WTC11 (cell line): ENCODE data around the gene SBF2. TPM values are rescaled to one million over a fixed set of nuclear protein-coding genes. Genes with fewer than 3 reads are reported as not detected.

ENCODE experiments used
- ATAC-seq: fragments of 200-7000 bp; cut with Tn5 transposase; 2 replicates; pipeline ENCODE4 v1.10.0; 2021; ENCODE audit warnings: mild to moderate bottlenecking, moderate library complexity
- CTCF ChIA-PET: fragments of 300-600 bp; sonication (Branson Sonifier 250); formaldehyde crosslinking; loops from one replicate; lab custom pipeline; 2021; ENCODE audit warnings: antibody characterized with exemption; lab: Charles Lee
- POLR2A ChIA-PET: fragments of 350-600 bp; sonication (Branson Sonifier 250); formaldehyde crosslinking; loops from one replicate; lab custom pipeline; 2021; ENCODE audit warnings: antibody characterized with exemption; lab: Charles Lee
- DNase-seq: peaks from one replicate; pipeline ENCODE4 v3.0.0; 2021; ENCODE audit warnings: low spot score
- H3K27ac Mint-ChIP-seq: 2 replicates; pipeline ENCODE4 v1.8.0; 2021; ENCODE audit warnings: mixed read lengths
- H3K27me3 Mint-ChIP-seq: 2 replicates; pipeline ENCODE4 v1.8.0; 2021; ENCODE audit warnings: low read depth, mild to moderate bottlenecking, moderate library complexity, mixed read lengths
- H3K36me3 Mint-ChIP-seq: 2 replicates; pipeline ENCODE4 v1.8.0; 2021; ENCODE audit warnings: mixed read lengths
- H3K4me1 Mint-ChIP-seq: 2 replicates; pipeline ENCODE4 v1.8.0; 2022; ENCODE audit warnings: mixed read lengths
- H3K4me3 Mint-ChIP-seq: 2 replicates; pipeline ENCODE4 v1.8.0; 2021; ENCODE audit warnings: mild to moderate bottlenecking, moderate library complexity, mixed read lengths
- H3K9me3 Mint-ChIP-seq: 2 replicates; pipeline ENCODE4 v1.8.0; 2021; ENCODE audit warnings: mixed read lengths
- AFF4 ChIP-seq: sonication (generic); formaldehyde crosslinking; IDR thresholded peaks from 2 replicates; pipeline ENCODE4 v1.8.1; 2023; ENCODE audit warnings: mild to moderate bottlenecking, missing genetic modification reagents, borderline replicate concordance
- ATF3 ChIP-seq: sonication (generic); formaldehyde crosslinking; conservative IDR thresholded peaks from 2 replicates; pipeline ENCODE4 v1.8.1; 2022; ENCODE audit warnings: mild to moderate bottlenecking, missing genetic modification reagents
- CREB1 ChIP-seq: sonication (generic); formaldehyde crosslinking; IDR thresholded peaks from 2 replicates; pipeline ENCODE4 v1.8.0; 2023; ENCODE audit warnings: mild to moderate bottlenecking, missing genetic modification reagents
- FOXP1 ChIP-seq: sonication (generic); formaldehyde crosslinking; IDR thresholded peaks from 2 replicates; pipeline ENCODE4 v1.8.0; 2022; ENCODE audit warnings: missing genetic modification reagents, mild to moderate bottlenecking, moderate library complexity, borderline replicate concordance
- FOXP4 ChIP-seq: sonication (generic); formaldehyde crosslinking; IDR thresholded peaks from 2 replicates; pipeline ENCODE4 v1.8.0; 2022; ENCODE audit warnings: mild to moderate bottlenecking, missing genetic modification reagents
- GABPB1 ChIP-seq: sonication (generic); formaldehyde crosslinking; IDR thresholded peaks from 2 replicates; pipeline ENCODE4 v1.8.1; 2023; ENCODE audit warnings: mild to moderate bottlenecking, missing genetic modification reagents
- IRF2 ChIP-seq: sonication (generic); formaldehyde crosslinking; IDR thresholded peaks from 2 replicates; pipeline ENCODE4 v1.8.0; 2022; ENCODE audit warnings: low read depth, missing genetic modification reagents, borderline replicate concordance
- NFATC4 ChIP-seq: fragments of 250-450 bp; sonication (Bioruptor Pico); IDR thresholded peaks from 2 replicates; pipeline ENCODE4 v1.9.0; 2021; ENCODE audit warnings: mild to moderate bottlenecking
- NFE2L1 ChIP-seq: sonication (generic); formaldehyde crosslinking; IDR thresholded peaks from 2 replicates; pipeline ENCODE4 v1.8.1; 2023; ENCODE audit warnings: missing genetic modification reagents
- NR3C1 ChIP-seq: sonication (generic); formaldehyde crosslinking; conservative IDR thresholded peaks from 2 replicates; pipeline ENCODE4 v1.8.1; 2023; ENCODE audit warnings: low read depth, mild to moderate bottlenecking, missing genetic modification reagents
- RORB ChIP-seq: fragments of 250-450 bp; sonication (Bioruptor Pico); IDR thresholded peaks from 2 replicates; pipeline ENCODE4 v1.9.0; 2021; ENCODE audit warnings: mild to moderate bottlenecking
- SMAD4 ChIP-seq: sonication (generic); formaldehyde crosslinking; IDR thresholded peaks from 2 replicates; pipeline ENCODE4 v1.8.0; 2022; ENCODE audit warnings: mild to moderate bottlenecking, missing genetic modification reagents
- TCF7 ChIP-seq: sonication (generic); formaldehyde crosslinking; IDR thresholded peaks from 2 replicates; pipeline ENCODE4 v1.8.0; 2022; ENCODE audit warnings: mild to moderate bottlenecking, low read depth, missing genetic modification reagents, moderate library complexity
- ZNF121 ChIP-seq: sonication (generic); formaldehyde crosslinking; IDR thresholded peaks from 2 replicates; pipeline ENCODE4 v1.8.0; 2023; ENCODE audit warnings: missing genetic modification reagents
- ZNF219 ChIP-seq: sonication (generic); formaldehyde crosslinking; IDR thresholded peaks from 2 replicates; pipeline ENCODE4 v1.8.0; 2023; ENCODE audit warnings: missing genetic modification reagents, mild to moderate bottlenecking, borderline replicate concordance
- ZNF317 ChIP-seq: sonication (generic); formaldehyde crosslinking; IDR thresholded peaks from 2 replicates; pipeline ENCODE4 v1.8.1; 2023; ENCODE audit warnings: low read depth, mild to moderate bottlenecking, moderate library complexity, missing genetic modification reagents, borderline replicate concordance
- ZNF671 ChIP-seq: fragments of 250-450 bp; sonication (Bioruptor Pico); IDR thresholded peaks from 2 replicates; pipeline ENCODE4 v1.8.0; 2021; ENCODE audit warnings: mild to moderate bottlenecking
- total RNA-seq: library from RNA; stranded (reverse); gene quantifications from 3 replicates; pipeline ENCODE4 v1.2.3, GENCODE V29; 2021
- TF ChIP-seq, protein P1 (sequence below): fragments of 250-450 bp; sonication (Bioruptor Pico); IDR thresholded peaks from 2 replicates; pipeline ENCODE4 v2.1.2; 2022; ENCODE audit warnings: mild to moderate bottlenecking, moderate library complexity
- TF ChIP-seq, protein P2 (sequence below): sonication (generic); formaldehyde crosslinking; IDR thresholded peaks from 2 replicates; pipeline ENCODE4 v1.8.0; 2023; ENCODE audit warnings: missing genetic modification reagents
- TF ChIP-seq, protein P3 (sequence below): sonication (generic); formaldehyde crosslinking; IDR thresholded peaks from 2 replicates; pipeline ENCODE4 v1.8.1; 2022; ENCODE audit warnings: mild to moderate bottlenecking, moderate library complexity, missing genetic modification reagents

The SBF2 gene
- total RNA-seq, 1 experiment from 2014 or later: 47.6 TPM

- Mint-ChIP-seq H3K27ac (peak overlapping the region; percentile 47; the same call in 1 of the 2 replicates), H3K4me3 (no peak overlapping the region), H3K9me3 (peaks cover 7% of the 10 kb centered on the region), H3K36me3 (no peaks in the 10 kb centered on the region; the same call in 1 of the 2 replicates), H3K4me1 (peaks cover 61% of the 10 kb centered on the region), H3K27me3 (no peaks in the 10 kb centered on the region)
- TF ChIP-seq FOXP1 (CRISPR knock-in tag) (no peak), AFF4 (CRISPR knock-in tag) (no peak), NFE2L1 (CRISPR knock-in tag) (no peak), ZNF121 (no peak), ZNF219 (CRISPR knock-in tag) (no peak), CREB1 (CRISPR knock-in tag) (no peak), GABPB1 (CRISPR knock-in tag) (no peak), FOXP4 (CRISPR knock-in tag) (no peak), ZNF671 (no peak), NR3C1 (no peak), NFATC4 (CRISPR knock-in tag) (no peak), TCF7 (CRISPR knock-in tag) (no peak), ATF3 (CRISPR knock-in tag) (no peak), IRF2 (CRISPR knock-in tag) (no peak), RORB (CRISPR knock-in tag) (no peak), ZNF317 (CRISPR knock-in tag) (no peak), SMAD4 (CRISPR knock-in tag) (no peak)
- TF ChIP-seq, protein P1, sequence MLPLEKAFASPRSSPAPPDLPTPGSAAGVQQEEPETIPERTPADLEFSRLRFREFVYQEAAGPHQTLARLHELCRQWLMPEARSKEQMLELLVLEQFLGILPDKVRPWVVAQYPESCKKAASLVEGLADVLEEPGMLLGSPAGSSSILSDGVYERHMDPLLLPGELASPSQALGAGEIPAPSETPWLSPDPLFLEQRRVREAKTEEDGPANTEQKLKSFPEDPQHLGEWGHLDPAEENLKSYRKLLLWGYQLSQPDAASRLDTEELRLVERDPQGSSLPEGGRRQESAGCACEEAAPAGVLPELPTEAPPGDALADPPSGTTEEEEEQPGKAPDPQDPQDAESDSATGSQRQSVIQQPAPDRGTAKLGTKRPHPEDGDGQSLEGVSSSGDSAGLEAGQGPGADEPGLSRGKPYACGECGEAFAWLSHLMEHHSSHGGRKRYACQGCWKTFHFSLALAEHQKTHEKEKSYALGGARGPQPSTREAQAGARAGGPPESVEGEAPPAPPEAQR (CRISPR knock-in tag): no peak
- TF ChIP-seq, protein P2, sequence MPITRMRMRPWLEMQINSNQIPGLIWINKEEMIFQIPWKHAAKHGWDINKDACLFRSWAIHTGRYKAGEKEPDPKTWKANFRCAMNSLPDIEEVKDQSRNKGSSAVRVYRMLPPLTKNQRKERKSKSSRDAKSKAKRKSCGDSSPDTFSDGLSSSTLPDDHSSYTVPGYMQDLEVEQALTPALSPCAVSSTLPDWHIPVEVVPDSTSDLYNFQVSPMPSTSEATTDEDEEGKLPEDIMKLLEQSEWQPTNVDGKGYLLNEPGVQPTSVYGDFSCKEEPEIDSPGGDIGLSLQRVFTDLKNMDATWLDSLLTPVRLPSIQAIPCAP (CRISPR knock-in tag): no peak
- TF ChIP-seq, protein P3, sequence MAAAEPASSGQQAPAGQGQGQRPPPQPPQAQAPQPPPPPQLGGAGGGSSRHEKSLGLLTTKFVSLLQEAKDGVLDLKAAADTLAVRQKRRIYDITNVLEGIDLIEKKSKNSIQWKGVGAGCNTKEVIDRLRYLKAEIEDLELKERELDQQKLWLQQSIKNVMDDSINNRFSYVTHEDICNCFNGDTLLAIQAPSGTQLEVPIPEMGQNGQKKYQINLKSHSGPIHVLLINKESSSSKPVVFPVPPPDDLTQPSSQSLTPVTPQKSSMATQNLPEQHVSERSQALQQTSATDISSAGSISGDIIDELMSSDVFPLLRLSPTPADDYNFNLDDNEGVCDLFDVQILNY: no peak
- ChIA-PET POLR2A (no interaction called here), CTCF (interaction anchor here (0.7 to 5.1 kb wide), 10 partner anchors 8 to 716 kb away, joined by 3 to 36 read pairs (median 4); partner anchors contain the start of gene ADM)
- no peak for DNase-seq
- peak; percentile 50; the same call in 1 of the 2 replicates for ATAC-seq
Observed at GRCh38 chr11:10322830-10323792, 29.1 kb upstream of the SBF2 start.
